Endothelial cell of umbilical vein (primary cell): ENCODE measurements around the gene EDEM3. TPM values are rescaled to one million over a fixed set of nuclear protein-coding genes. Genes with fewer than 3 reads are reported as not detected.

Experiments
- BruUV-seq: library from RNA; stranded (reverse); fragments of 400-500 nt; replicated peaks from 2 replicates; lab custom pipeline; 2021; lab: Mats Ljungman, UMichigan
- CTCF ChIA-PET: fragments of 300-600, 350-600 bp; sonication (Branson Sonifier 250); formaldehyde crosslinking; loops from one replicate; lab custom pipeline; 2021; ENCODE audit warnings: antibody characterized with exemption, inconsistent platforms; lab: Charles Lee
- POLR2A ChIA-PET: fragments of 300-600, 350-600 bp; sonication (Branson Sonifier 250); formaldehyde crosslinking; loops from one replicate; lab custom pipeline; 2021; ENCODE audit warnings: antibody characterized with exemption, inconsistent platforms; lab: Charles Lee
- DNase-seq: peaks from one replicate; pipeline ENCODE4 v3.0.0-alpha.2; 2011; ENCODE audit warnings: low read depth, low spot score
- FAIRE-seq: peaks from 2 replicates; lab custom pipeline; 2011; peaks lifted over from hg19 to GRCh38; lab: Jason Lieb, UNC
- H2AFZ ChIP-seq: 2 replicates; pipeline ENCODE4 v1.6.0; 2012; ENCODE audit warnings: low read depth, low read length, control low read depth, inconsistent platforms
- H3K27ac ChIP-seq: 2 replicates; pipeline ENCODE4 v1.5.1; 2011; ENCODE audit warnings: low read depth, mild to moderate bottlenecking, control low read depth, low read length, moderate library complexity; ENCODE audit not compliant: insufficient read depth
- H3K27me3 ChIP-seq, 2 experiments: 2 replicates each; pipeline versions ENCODE4 v1.6.0 to v1.6.1; 2011; ENCODE audit warnings: low read length in 2 of 2, mixed read lengths in 1 of 2; ENCODE audit not compliant: control insufficient read depth in 2 of 2, insufficient read depth in 2 of 2
- H3K36me3 ChIP-seq, 2 experiments: 2 replicates in 1 of 2; 3 replicates in 1 of 2; pipeline ENCODE4 v1.5.1; 2011; ENCODE audit warnings: low read length in 2 of 2, mild to moderate bottlenecking in 1 of 2, moderate library complexity in 1 of 2; ENCODE audit not compliant: control insufficient read depth in 2 of 2, insufficient read depth in 2 of 2; ENCODE audit errors: extremely low read depth in 1 of 2
- H3K4me1 ChIP-seq: 3 replicates; pipeline ENCODE4 v1.5.1; 2011; ENCODE audit warnings: mild to moderate bottlenecking, low read length; ENCODE audit not compliant: control insufficient read depth, insufficient read depth; ENCODE audit errors: extremely low read depth
- H3K4me2 ChIP-seq: 2 replicates; pipeline ENCODE4 v1.6.1; 2011; ENCODE audit warnings: low read length, control low read depth, mixed read lengths; ENCODE audit not compliant: insufficient read depth
- H3K4me3 ChIP-seq, 3 experiments: fragments of 200-600 bp in 1 of 3; sonication (generic), shearing (Covaris generic) in 1 of 3; replicated peaks in 1 of 3; 2 replicates each; pipeline ENCODE4 v1.5.1; 2011 to 2016; ENCODE audit warnings: control low read depth in 3 of 3, low read length in 3 of 3, mild to moderate bottlenecking in 2 of 3, inconsistent platforms in 1 of 3, low read depth in 1 of 3, moderate library complexity in 1 of 3; ENCODE audit not compliant: insufficient read depth in 1 of 3
- H3K79me2 ChIP-seq: 2 replicates; pipeline ENCODE4 v1.6.0; 2012; ENCODE audit warnings: low read length, inconsistent platforms; ENCODE audit not compliant: control insufficient read depth, insufficient read depth
- H3K9ac ChIP-seq: replicated peaks from 2 replicates; pipeline ENCODE3; 2011; ENCODE audit warnings: low read length, control low read depth; ENCODE audit not compliant: insufficient read depth; ENCODE audit errors: extremely low read depth
- H3K9me1 ChIP-seq: replicated peaks from 3 replicates; pipeline ENCODE4 v1.6.0; 2011; ENCODE audit warnings: mild to moderate bottlenecking, low read length; ENCODE audit not compliant: control insufficient read depth, insufficient read depth; ENCODE audit errors: extremely low read depth
- H3K9me3 ChIP-seq: replicated peaks from 2 replicates; pipeline ENCODE4 v1.5.1; 2012; ENCODE audit warnings: low read length, inconsistent platforms; ENCODE audit not compliant: control insufficient read depth, insufficient read depth
- H4K20me1 ChIP-seq: replicated peaks from 2 replicates; pipeline ENCODE3; 2011; ENCODE audit warnings: mild to moderate bottlenecking, low read length; ENCODE audit not compliant: control insufficient read depth, insufficient read depth; ENCODE audit errors: extremely low read depth
- CTCF ChIP-seq, 2 donors: IDR thresholded peaks; 1 replicate in 1 of 2; 2 replicates in 1 of 2; pipeline ENCODE4 v1.5.1; 2011; ENCODE audit warnings: low read length in 2 of 2, mild to moderate bottlenecking in 2 of 2, moderate library complexity in 2 of 2, control low read depth in 1 of 2, inconsistent platforms in 1 of 2, low read depth in 1 of 2; ENCODE audit not compliant: insufficient read depth in 1 of 2; ENCODE audit errors: extremely low read depth in 1 of 2
- EZH2 ChIP-seq: IDR thresholded peaks from 2 replicates; pipeline ENCODE4 v1.6.1; 2012; ENCODE audit warnings: borderline replicate concordance, low read depth, mild to moderate bottlenecking, moderate library complexity, low read length, inconsistent platforms; ENCODE audit not compliant: severe bottlenecking
- FOS ChIP-seq: IDR thresholded peaks from 2 replicates; pipeline ENCODE4 v1.6.1; 2011; ENCODE audit warnings: mild to moderate bottlenecking, low read length, moderate library complexity, borderline replicate concordance; ENCODE audit not compliant: insufficient read depth
- GATA2 ChIP-seq: IDR thresholded peaks from 2 replicates; pipeline ENCODE4 v1.7.0; 2011; ENCODE audit warnings: low read depth, mild to moderate bottlenecking, moderate library complexity, mixed read lengths, low read length; ENCODE audit not compliant: insufficient read length, insufficient read depth
- JUN ChIP-seq: IDR thresholded peaks from 2 replicates; pipeline ENCODE4 v1.6.1; 2011; ENCODE audit warnings: borderline replicate concordance, low read depth; ENCODE audit not compliant: insufficient read length, insufficient read depth
- MAX ChIP-seq: IDR thresholded peaks from 2 replicates; pipeline ENCODE4 v1.6.1; 2011; ENCODE audit not compliant: insufficient read depth, insufficient read length
- MYC ChIP-seq: IDR thresholded peaks from one replicate; pipeline ENCODE4 v1.6.1; 2011; ENCODE audit warnings: mild to moderate bottlenecking, low read depth, low read length
- POLR2A ChIP-seq: IDR thresholded peaks from 2 replicates; pipeline ENCODE4 v1.6.1; 2012; ENCODE audit warnings: low read depth, mild to moderate bottlenecking, control low read depth, low read length
- POLR2AphosphoS5 ChIP-seq: IDR thresholded peaks from 2 replicates; pipeline ENCODE4 v1.6.1; 2012; ENCODE audit warnings: low read depth, mild to moderate bottlenecking, control low read depth, low read length, moderate library complexity; ENCODE audit not compliant: insufficient read depth
- dilution Hi-C: fragments of 300-500 bp; cut with MboI; formaldehyde crosslinking; loops from one replicate; pipeline ENCODE4 v1.15.0; 2019; ENCODE audit warnings: low sequenced_read_pairs; ENCODE audit not compliant: extremely low pct_ligation_motif_present
- intact Hi-C: fragments of 100-400 bp; cut with micrococcal nuclease; formaldehyde crosslinking; loops from one replicate; pipeline ENCODE4 v1.10.0; 2022
- polyA plus RNA-seq, 4 experiments: library from polyadenylated mRNA; depleted of rRNA in 3 of 4; stranded (reverse) in 3 of 4; unstranded in 1 of 4; fragments of >200 nt; gene quantifications; 2 replicates each; pipeline versions ENCODE4 v1.2.1 to v1.2.3, GENCODE V29; 2011 to 2012; ENCODE audit warnings: missing spikeins in 1 of 4
- total RNA-seq: library from RNA; stranded (reverse); gene quantifications from 2 replicates; pipeline ENCODE4 v1.2.3, GENCODE V29; 2021

EDEM3 gene
- total and polyA plus RNA-seq, 2 donors (not counting 3 experiments of a cell fraction or from before 2014, with no cell fraction given) = 6.6 to 26.3 TPM

GRCh38 chr1:184759651-184760050 lies 5.0 kb upstream of the EDEM3 start:
- H3K9ac ChIP-seq = no peak overlapping the region
- H3K4me2 ChIP-seq = no peak overlapping the region
- no peaks in the 10 kb centered on the region for H3K9me3 ChIP-seq
- ChIA-PET POLR2A (no interaction called here), CTCF (no interaction called here)
- no peaks in the 10 kb centered on the region for H3K9me1 ChIP-seq
- H2AFZ ChIP-seq = no peak overlapping the region
- DNase-seq = no peak
- FAIRE-seq = no peak
- peaks cover 2 to 5% of the 10 kb centered on the region in 2 experiments for H3K27me3 ChIP-seq
- H3K4me3 ChIP-seq = no peak overlapping the region
- intact Hi-C loops = loop anchor here (5.0 kb wide), 1 partner anchor 413 kb away; no protein-coding TSS in a partner anchor
- no peaks in the 10 kb centered on the region for H3K79me2 ChIP-seq
- dilution Hi-C loops = no loop called here
- H3K4me1 ChIP-seq = peaks cover 7% of the 10 kb centered on the region
- H3K36me3 ChIP-seq = no peaks in the 10 kb centered on the region
- BruUV-seq = no TSS peak
- H3K27ac ChIP-seq = no peak overlapping the region
- TF ChIP-seq JUN (no peak), FOS (no peak), POLR2A (no peak), EZH2 (no peak), MAX (no peak), GATA2 (no peak), CTCF (IDR thresholded peaks at IDR 0.05; ENCODE audit: extremely low read depth in 1 of 2, insufficient read depth in 1 of 2, low read depth in 1 of 2, low read length in 2 of 2) (no peak), MYC (no peak), POLR2AphosphoS5 (no peak)
- H4K20me1 ChIP-seq = no peaks in the 10 kb centered on the region
